Measurements from ENCODE around the gene ITPR2.

ITPR2 gene

GRCh38 chr12:26370098-26370497 is 462.9 kb downstream of the ITPR2 start:
- DNase-seq (ENCODE audit: low read depth in 2 of 3, low spot score in 2 of 3): no peak

- no peak for DNase-seq (ENCODE audit: low read depth in 2 of 3, low spot score in 2 of 3)
Measured at GRCh38 chr12:26369588-26369987, 463.4 kb downstream of the ITPR2 start.

GRCh38 chr12:26367991-26368730 is 464.8 kb downstream of the ITPR2 start:
- DNase-seq (ENCODE audit: low read depth in 2 of 3, low spot score in 2 of 3): no peak

GRCh38 chr12:26361964-26362363 is 471.0 kb downstream of the ITPR2 start:
- DNase-seq (ENCODE audit: low read depth in 2 of 3, low spot score in 2 of 3): no peak

GRCh38 chr12:26360062-26360461 is 472.9 kb downstream of the ITPR2 start:
- DNase-seq (ENCODE audit: low read depth in 2 of 3, low spot score in 2 of 3): no peak

- no peak for DNase-seq (ENCODE audit: low read depth in 2 of 3, low spot score in 2 of 3)
Measured at GRCh38 chr12:26359576-26359975, 473.4 kb downstream of the ITPR2 start.

GRCh38 chr12:26358651-26359050 is 474.3 kb downstream of the ITPR2 start:
- no peak for DNase-seq (ENCODE audit: low read depth in 2 of 3, low spot score in 2 of 3)

- no peak for DNase-seq (ENCODE audit: low read depth in 2 of 3, low spot score in 2 of 3)
Measured at GRCh38 chr12:26347300-26347699, 485.7 kb downstream of the ITPR2 start.

- no peak for DNase-seq (ENCODE audit: low read depth in 2 of 3, low spot score in 2 of 3)
Measured at GRCh38 chr12:26346736-26347135, 486.3 kb downstream of the ITPR2 start.

- no peak for DNase-seq (ENCODE audit: low read depth in 2 of 3, low spot score in 2 of 3)
Measured at GRCh38 chr12:26345471-26346003, 487.5 kb downstream of the ITPR2 start.

GRCh38 chr12:26341491-26341890 is 491.5 kb downstream of the ITPR2 start:
- DNase-seq (ENCODE audit: low read depth in 2 of 3, low spot score in 2 of 3): no peak

GRCh38 chr12:26340649-26341048 is 492.3 kb downstream of the ITPR2 start:
- DNase-seq (ENCODE audit: low read depth in 2 of 3, low spot score in 2 of 3): no peak

- DNase-seq (ENCODE audit: low read depth in 2 of 3, low spot score in 2 of 3): no peak
Measured at GRCh38 chr12:26339976-26340375, 493.0 kb downstream of the ITPR2 start.

GRCh38 chr12:26338586-26339572 is 494.1 kb downstream of the ITPR2 start:
- no peak for DNase-seq (ENCODE audit: low read depth in 2 of 3, low spot score in 2 of 3)

- no peak for DNase-seq (ENCODE audit: low read depth in 2 of 3, low spot score in 2 of 3)
Measured at GRCh38 chr12:26335651-26336050, 497.3 kb downstream of the ITPR2 start.

- no peak for DNase-seq (ENCODE audit: low read depth in 2 of 3, low spot score in 2 of 3)
Measured at GRCh38 chr12:26334621-26335124, 498.3 kb downstream of the ITPR2 start.

- no peak for DNase-seq (ENCODE audit: low read depth in 2 of 3, low spot score in 2 of 3)
Measured at GRCh38 chr12:26331960-26332359, 501.0 kb downstream of the ITPR2 start.

GRCh38 chr12:26331136-26331535 is 501.9 kb downstream of the ITPR2 start:
- DNase-seq (ENCODE audit: low read depth in 2 of 3, low spot score in 2 of 3): no peak

- DNase-seq (ENCODE audit: low read depth in 2 of 3, low spot score in 2 of 3): no peak
Measured at GRCh38 chr12:26327975-26328644, 504.9 kb downstream of the ITPR2 start.

GRCh38 chr12:26323673-26324072 is 509.3 kb downstream of the ITPR2 start:
- no peak for DNase-seq (ENCODE audit: low read depth in 2 of 3, low spot score in 2 of 3)

GRCh38 chr12:26319511-26319910 is 513.5 kb downstream of the ITPR2 start:
- no peak for DNase-seq (ENCODE audit: low read depth in 2 of 3, low spot score in 2 of 3)
